HG03139 (cell line): ENCODE results near the gene CSTPP1.
"Not testable (repeated sequence)": the region's sequence is repeated elsewhere in the genome, so short reads cannot be mapped to it uniquely, and the experiment has no call there.

Experiments used
- ATAC-seq: cut with Tn5 transposase; IDR thresholded peaks from one replicate; pipeline ENCODE4 v1.9.1; 2021; ENCODE audit not compliant: unreplicated experiment

CSTPP1 gene

DNA sequence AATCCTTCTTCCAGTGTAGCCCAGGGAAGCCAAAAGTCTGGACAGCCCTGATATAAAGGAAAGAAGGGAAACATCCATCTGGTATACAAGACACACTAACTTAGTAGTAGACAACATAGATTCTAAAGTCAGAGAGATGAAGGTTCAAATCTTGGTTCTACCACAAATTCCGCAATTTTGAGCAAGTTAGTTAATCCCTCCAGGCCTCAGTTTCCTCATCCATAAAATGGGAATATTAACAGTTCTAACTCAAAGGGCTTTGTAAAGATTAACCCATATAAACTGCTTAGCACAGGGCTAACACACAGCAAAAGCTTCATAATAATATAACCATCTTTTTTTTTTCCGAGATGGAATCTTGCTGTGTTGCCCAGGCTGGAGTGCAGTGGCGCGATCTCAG lies 29.0 kb upstream of the CSTPP1 start:
- no peak for ATAC-seq

GRCh38 chr11:46912526-46913150 lies 23.9 kb upstream of the CSTPP1 start:
- no peak for ATAC-seq

GRCh38 chr11:46913484-46913883 lies 23.1 kb upstream of the CSTPP1 start:
- ATAC-seq: no peak

DNA sequence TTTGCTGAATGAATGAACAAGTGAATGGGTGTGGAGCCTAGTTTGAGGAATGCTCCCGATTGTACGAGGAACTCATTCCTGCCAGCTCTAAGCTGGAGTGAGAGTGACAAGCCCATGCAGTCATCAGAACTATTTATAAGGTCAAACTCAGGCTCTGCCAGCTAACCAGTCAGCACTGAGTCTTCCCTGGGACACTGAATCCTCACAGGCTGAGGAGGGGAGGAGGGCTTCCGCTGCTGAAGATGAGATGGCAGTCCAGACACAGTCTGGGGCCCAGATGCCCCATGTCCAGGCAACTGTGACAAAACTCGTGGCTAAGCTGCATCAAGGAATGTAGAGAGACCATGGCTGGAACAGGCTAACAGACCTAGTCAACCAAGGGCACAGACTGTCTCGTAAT lies 22.2 kb upstream of the CSTPP1 start:
- ATAC-seq: no peak

- no peak for ATAC-seq
These were observed 21.7 kb upstream of the CSTPP1 start for GRCh38 chr11:46914910-46915309.

DNA sequence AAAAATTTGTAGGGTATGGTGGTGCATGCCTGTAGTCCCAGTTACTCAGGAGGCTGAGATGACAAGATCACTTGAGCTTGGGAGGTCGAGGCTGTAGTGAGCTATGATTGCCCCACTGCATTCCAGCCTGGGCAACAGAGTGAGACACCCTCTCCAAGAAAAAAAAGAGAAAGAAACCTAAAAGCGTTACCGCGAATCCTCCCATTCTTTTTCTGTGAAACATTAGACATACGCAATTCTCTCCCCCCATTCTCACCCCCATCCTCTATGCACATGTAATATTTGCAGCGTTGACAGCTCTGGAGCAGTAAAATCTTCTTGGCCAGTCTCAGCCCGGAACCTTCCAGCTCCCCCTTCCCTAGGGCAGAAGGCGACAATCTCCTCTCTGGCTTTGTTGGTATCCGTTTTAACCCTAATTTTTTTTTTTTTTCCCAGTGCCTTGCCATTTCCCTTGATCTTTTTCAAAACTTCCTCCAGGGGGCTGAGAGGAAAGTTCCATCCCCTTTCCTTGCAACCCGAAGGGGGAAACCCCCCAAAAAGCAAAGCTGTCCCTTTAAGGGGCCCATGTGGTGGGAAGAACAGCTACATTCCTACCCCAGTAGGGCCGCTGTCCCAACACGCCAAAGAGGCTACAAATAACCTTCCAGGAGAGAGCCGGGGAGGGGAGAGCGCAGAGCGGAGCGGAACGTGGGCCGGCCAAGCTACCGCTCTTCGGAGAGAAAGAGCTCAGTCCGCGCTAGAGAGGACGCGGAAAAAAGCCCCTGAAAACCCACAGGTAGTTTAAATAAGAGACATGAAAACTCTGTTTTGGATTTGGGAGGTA lies 20.1 kb upstream of the CSTPP1 start:
- no peak for ATAC-seq

- no peak for ATAC-seq
These were observed 19.3 kb upstream of the CSTPP1 start for GRCh38 chr11:46917109-46917761.

DNA sequence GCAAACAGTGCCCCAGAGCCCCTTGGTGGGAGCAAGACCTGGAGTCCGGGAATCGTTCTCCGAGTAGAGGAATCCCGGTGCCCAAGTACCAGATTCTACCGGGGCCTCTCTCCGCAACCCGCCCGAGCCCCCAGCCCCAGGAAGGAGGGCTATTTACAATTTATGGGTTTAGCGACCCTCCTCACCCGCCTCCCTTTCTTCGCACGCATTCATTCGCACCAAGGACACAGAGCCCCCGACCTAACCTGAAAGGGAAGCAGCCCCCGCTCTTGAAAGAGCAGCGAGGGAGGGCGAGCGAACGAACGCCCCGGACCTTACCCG lies 18.8 kb upstream of the CSTPP1 start:
- no peak for ATAC-seq

GRCh38 chr11:46918083-46918787 lies 18.3 kb upstream of the CSTPP1 start, which contains the start of gene LRP4:
Gene LRP4, minus strand, starts transcription at chr11:46918550. Its CDS starts 171 bp downstream, at chr11:46918379.
- peak; percentile 43 for ATAC-seq

- no peak for ATAC-seq
These were observed 17.6 kb upstream of the CSTPP1 start for GRCh38 chr11:46918788-46919513.

DNA sequence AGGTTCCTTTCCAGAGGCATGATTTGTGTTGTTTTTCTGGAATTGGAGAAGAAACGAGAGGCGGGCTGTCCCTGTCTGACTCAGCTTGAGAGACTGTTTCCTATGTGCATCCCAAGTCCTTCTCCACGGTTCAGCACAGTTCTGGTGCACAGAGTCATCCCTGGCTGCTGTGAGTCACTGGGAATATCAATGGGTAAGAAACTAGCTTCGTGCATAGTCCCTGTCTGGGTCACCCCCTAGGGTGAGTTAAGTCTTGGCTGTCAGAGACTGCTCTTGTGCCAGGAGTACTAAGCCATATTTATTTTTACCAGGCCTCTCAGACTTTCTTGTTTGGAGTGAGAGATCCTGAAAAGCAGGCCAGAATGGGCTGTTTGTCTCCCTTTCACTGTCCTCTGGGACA lies 15.8 kb upstream of the CSTPP1 start:
- ATAC-seq: no peak

GRCh38 chr11:46927928-46928327 lies 8.6 kb upstream of the CSTPP1 start:
- ATAC-seq: not testable (repeated sequence)

- ATAC-seq: not testable (repeated sequence)
These were observed 7.9 kb upstream of the CSTPP1 start for GRCh38 chr11:46928701-46929100.

DNA sequence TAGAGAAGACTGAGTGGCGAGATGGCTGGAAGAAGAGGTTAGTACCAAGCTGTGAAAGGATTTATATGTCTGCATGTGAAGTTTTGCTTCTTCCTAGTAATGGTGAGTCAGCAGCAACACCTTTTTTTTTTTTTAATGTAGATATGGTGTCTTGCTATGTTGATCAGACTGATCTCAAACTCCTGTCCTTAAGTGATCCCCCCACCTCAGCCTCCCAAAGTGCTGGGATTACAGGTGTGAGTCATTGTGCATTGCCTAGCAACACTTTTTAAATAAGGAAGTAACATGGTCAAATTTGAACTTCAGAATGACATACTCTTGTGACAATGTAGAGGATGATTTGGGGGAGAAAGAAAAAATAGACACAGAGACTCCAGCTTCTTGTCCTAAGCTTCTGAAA lies 6.5 kb upstream of the CSTPP1 start:
- no peak for ATAC-seq

GRCh38 chr11:46942172-46942571 lies 5.6 kb downstream of the CSTPP1 start:
- ATAC-seq: no peak

- ATAC-seq: no peak
These were observed 8.0 kb downstream of the CSTPP1 start for GRCh38 chr11:46944356-46945075.

DNA sequence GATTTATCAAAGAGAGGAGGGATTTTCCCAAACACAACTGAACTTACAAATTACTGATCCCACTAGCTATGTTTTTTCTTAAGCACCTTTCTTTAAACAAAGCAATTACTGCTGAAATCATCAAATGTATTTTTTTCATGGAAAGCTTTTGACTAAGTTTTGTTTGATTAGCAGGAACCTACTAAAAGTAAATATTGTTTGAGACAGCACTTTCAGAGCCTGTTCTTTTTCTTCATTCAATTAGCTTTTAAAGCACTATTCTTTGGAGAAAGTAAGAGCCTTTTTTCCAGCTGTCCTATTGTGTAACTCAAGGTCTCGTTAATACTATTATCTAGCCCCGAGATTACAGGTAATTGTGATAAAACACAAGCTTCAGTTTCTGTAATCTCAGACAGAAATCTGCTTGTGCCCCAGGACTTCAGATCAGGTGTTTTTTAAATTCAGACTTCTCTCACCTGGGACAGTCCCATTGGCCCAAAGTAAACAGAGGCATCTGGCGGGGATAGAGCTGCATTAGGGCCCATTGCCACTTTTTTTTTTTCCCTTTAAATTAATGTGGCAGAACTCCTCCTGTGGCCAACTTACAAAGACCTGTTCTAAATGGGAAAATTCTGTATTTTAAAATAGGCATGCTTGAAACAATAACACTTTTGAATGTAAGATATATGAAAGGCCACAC lies 11.0 kb downstream of the CSTPP1 start:
- ATAC-seq: no peak

- no peak for ATAC-seq
These were observed 12.0 kb downstream of the CSTPP1 start for GRCh38 chr11:46948378-46949131.

- ATAC-seq: no peak
These were observed 12.7 kb downstream of the CSTPP1 start for GRCh38 chr11:46949297-46949696.
